K562 (cell line): Measurements from ENCODE around the gene SRCIN1. TPM values are rescaled to one million over a fixed set of nuclear protein-coding genes. Genes with fewer than 3 reads are reported as not detected.

Source experiments
- ESRRA ChIP-seq: fragments of 450-650 bp; IDR thresholded peaks from 2 replicates; pipeline ENCODE4 v1.6.1; 2014; ENCODE audit warnings: low read depth, mild to moderate bottlenecking, moderate library complexity, borderline replicate concordance
- JUN ChIP-seq, 2 experiments: sonication (generic) in 1 of 2; formaldehyde crosslinking in 1 of 2; IDR thresholded peaks; 2 replicates each; pipeline versions ENCODE4 v1.6.1 to v1.8.0; 2012 to 2022; ENCODE audit warnings: borderline replicate concordance in 2 of 2, mild to moderate bottlenecking in 2 of 2, improper control_type of control experiment in 1 of 2, low read depth in 1 of 2, low read length in 1 of 2, missing genetic modification reagents in 1 of 2
- MAZ ChIP-seq, 2 experiments: fragments of 450-650 bp in 1 of 2; sonication (generic) in 1 of 2; formaldehyde crosslinking; IDR thresholded peaks in 1 of 2; conservative IDR thresholded peaks in 1 of 2; 2 replicates each; pipeline versions ENCODE4 v1.4.0 to v1.5.0; 2020; ENCODE audit warnings: mild to moderate bottlenecking in 1 of 2, missing genetic modification reagents in 1 of 2
- NCOR1 ChIP-seq: fragments of 450-650 bp; IDR thresholded peaks from 2 replicates; pipeline ENCODE4 v1.6.1; 2016; ENCODE audit warnings: mild to moderate bottlenecking, moderate library complexity
- NFIX ChIP-seq: fragments of 250-450 bp; sonication (Bioruptor Pico); IDR thresholded peaks from 2 replicates; pipeline ENCODE4 v1.4.0; 2020; ENCODE audit warnings: low read depth, mild to moderate bottlenecking, moderate library complexity
- PTBP1 ChIP-seq: fragments of 200-400 bp; formaldehyde crosslinking; IDR thresholded peaks from 2 replicates; pipeline ENCODE4 v1.6.1; 2017; ENCODE audit warnings: low read depth, low read length
- YBX1 ChIP-seq: fragments of 450-650 bp; IDR thresholded peaks from 2 replicates; pipeline ENCODE4 v1.7.1; 2016; ENCODE audit warnings: mild to moderate bottlenecking
- ZNF445 ChIP-seq: fragments of 250-450 bp; sonication (Bioruptor Pico); IDR thresholded peaks from 2 replicates; pipeline ENCODE4 v1.4.0; 2020; ENCODE audit warnings: low read depth, mild to moderate bottlenecking, moderate library complexity
- polyA plus RNA-seq, 8 experiments: library from polyadenylated mRNA; depleted of rRNA in 4 of 8; stranded (reverse) in 5 of 8; unstranded in 3 of 8; fragments of >200 nt; fragmentation: Nextera tagmentation in 2 of 8; fragmentation: Illumina TruSeq in 1 of 8; extraction: Ambion mirVana in 2 of 8; extraction: Trizol in 1 of 8; gene quantifications; 2 replicates each; pipeline versions ENCODE4 v1.2.1 to v1.2.3, GENCODE V29; 2011 to 2014; ENCODE audit warnings: inconsistent platforms in 1 of 8, missing spikeins in 1 of 8
- total RNA-seq, 7 experiments: library from RNA; depleted of rRNA in 6 of 7; stranded (reverse); fragments of >200 nt in 6 of 7; fragmentation: Illumina TruSeq in 2 of 7; extraction: Trizol in 2 of 7; gene quantifications; 2 replicates each; pipeline versions ENCODE4 v1.2.1 to v1.2.3, GENCODE V29; 2011 to 2021; ENCODE audit warnings: low replicate concordance in 1 of 7
- TF ChIP-seq, protein P1 (sequence below), 2 experiments: IDR thresholded peaks; 2 replicates each; pipeline ENCODE4 v1.6.1; 2012; ENCODE audit warnings: improper control_type of control experiment in 2 of 2, low read depth in 2 of 2, low read length in 2 of 2, borderline replicate concordance in 1 of 2
- TF ChIP-seq, protein P2 (sequence below), 3 experiments: IDR thresholded peaks in 2 of 3; conservative IDR thresholded peaks in 1 of 3; 2 replicates each; pipeline ENCODE4 v1.5.1; 2011 to 2012; ENCODE audit warnings: low read length in 3 of 3, mild to moderate bottlenecking in 3 of 3, control low read depth in 2 of 3, improper control_type of control experiment in 1 of 3, inconsistent platforms in 1 of 3, low read depth in 1 of 3, mixed read lengths in 1 of 3, moderate library complexity in 1 of 3; ENCODE audit not compliant: insufficient read depth in 2 of 3

Gene SRCIN1
- total and polyA plus RNA-seq, 9 of the 15 experiments (the other 6 are each of a cell fraction or from before 2014, with no cell fraction given), result 0.09 to 0.33 (median 0.13) TPM; not detected in 6

DNA sequence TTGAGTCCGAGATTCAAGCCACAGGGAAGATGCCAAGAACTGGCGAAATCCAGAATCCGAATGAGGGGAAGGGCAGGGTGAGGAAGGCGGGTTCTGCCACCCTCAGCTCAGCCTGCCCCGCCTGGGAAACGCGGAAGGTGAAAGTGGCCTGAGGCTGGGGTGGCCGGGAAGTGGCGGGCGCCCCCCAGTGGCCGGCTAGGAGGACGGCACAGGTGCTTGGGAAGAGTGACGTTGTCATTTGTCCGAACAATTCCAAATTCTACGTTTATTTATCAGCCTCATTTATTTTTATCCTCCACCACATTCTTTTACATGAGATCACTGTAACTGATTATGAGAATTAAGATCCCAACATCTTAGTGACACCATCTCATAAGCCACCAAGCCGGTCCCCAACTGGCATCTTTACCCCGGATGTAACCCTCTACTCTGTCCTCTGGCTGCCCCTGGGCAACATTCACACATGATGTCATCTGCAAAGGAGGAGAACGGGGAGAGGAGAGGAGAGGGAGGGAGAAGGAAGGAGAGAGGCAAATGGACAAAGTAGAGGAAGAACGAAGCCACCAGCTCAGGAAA is 21.3 kb downstream of the SRCIN1 start (continued):
- peak in 1 of 2 experiments; percentile 17; a peak in 1 of 4 replicates for TF ChIP-seq MAZ (CRISPR knock-in tag; conservative IDR thresholded peaks at IDR 0.05 in 1 of 2, IDR thresholded peaks at IDR 0.05 in 1 of 2)
- TF ChIP-seq, protein P1, sequence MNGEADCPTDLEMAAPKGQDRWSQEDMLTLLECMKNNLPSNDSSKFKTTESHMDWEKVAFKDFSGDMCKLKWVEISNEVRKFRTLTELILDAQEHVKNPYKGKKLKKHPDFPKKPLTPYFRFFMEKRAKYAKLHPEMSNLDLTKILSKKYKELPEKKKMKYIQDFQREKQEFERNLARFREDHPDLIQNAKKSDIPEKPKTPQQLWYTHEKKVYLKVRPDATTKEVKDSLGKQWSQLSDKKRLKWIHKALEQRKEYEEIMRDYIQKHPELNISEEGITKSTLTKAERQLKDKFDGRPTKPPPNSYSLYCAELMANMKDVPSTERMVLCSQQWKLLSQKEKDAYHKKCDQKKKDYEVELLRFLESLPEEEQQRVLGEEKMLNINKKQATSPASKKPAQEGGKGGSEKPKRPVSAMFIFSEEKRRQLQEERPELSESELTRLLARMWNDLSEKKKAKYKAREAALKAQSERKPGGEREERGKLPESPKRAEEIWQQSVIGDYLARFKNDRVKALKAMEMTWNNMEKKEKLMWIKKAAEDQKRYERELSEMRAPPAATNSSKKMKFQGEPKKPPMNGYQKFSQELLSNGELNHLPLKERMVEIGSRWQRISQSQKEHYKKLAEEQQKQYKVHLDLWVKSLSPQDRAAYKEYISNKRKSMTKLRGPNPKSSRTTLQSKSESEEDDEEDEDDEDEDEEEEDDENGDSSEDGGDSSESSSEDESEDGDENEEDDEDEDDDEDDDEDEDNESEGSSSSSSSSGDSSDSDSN (IDR thresholded peaks at IDR 0.05; ENCODE audit: borderline replicate concordance in 1 of 2, low read depth in 2 of 2, low read length in 2 of 2), result 0 out of 4 replicates have a peak, but pooled peaks of 1 of the 2 experiments have one; percentile 25
- TF ChIP-seq, protein P2, sequence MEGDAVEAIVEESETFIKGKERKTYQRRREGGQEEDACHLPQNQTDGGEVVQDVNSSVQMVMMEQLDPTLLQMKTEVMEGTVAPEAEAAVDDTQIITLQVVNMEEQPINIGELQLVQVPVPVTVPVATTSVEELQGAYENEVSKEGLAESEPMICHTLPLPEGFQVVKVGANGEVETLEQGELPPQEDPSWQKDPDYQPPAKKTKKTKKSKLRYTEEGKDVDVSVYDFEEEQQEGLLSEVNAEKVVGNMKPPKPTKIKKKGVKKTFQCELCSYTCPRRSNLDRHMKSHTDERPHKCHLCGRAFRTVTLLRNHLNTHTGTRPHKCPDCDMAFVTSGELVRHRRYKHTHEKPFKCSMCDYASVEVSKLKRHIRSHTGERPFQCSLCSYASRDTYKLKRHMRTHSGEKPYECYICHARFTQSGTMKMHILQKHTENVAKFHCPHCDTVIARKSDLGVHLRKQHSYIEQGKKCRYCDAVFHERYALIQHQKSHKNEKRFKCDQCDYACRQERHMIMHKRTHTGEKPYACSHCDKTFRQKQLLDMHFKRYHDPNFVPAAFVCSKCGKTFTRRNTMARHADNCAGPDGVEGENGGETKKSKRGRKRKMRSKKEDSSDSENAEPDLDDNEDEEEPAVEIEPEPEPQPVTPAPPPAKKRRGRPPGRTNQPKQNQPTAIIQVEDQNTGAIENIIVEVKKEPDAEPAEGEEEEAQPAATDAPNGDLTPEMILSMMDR (IDR thresholded peaks at IDR 0.05 in 2 of 3, conservative IDR thresholded peaks at IDR 0.05 in 1 of 3; ENCODE audit: insufficient read depth in 2 of 3, low read depth in 1 of 3, low read length in 3 of 3), result peak; percentile 89 to 96 (median 95)
- no peak for TF ChIP-seq NCOR1
- no peak for TF ChIP-seq YBX1
- TF ChIP-seq JUN (IDR thresholded peaks at IDR 0.05; ENCODE audit: borderline replicate concordance, low read depth, low read length), result no peak
- TF ChIP-seq JUN (CRISPR knock-in tag; IDR thresholded peaks at IDR 0.05; ENCODE audit: borderline replicate concordance), result no peak
- no peak for TF ChIP-seq PTBP1
- TF ChIP-seq ESRRA, result peak; percentile 18; the same call in 1 of the 2 replicates
- TF ChIP-seq NFIX (CRISPR knock-in tag), result no peak
- no peak for TF ChIP-seq ZNF445 (CRISPR knock-in tag)
